PC-9 (cell line): ENCODE data around the gene LMX1A. TPM values are rescaled to one million over a fixed set of nuclear protein-coding genes. Genes with fewer than 3 reads are reported as not detected.

Experiments
- BruUV-seq: library from RNA; stranded (reverse); fragments of 400-500 nt; replicated peaks from 2 replicates; lab custom pipeline; 2021; lab: Mats Ljungman, UMichigan
- CTCF ChIA-PET: fragments of 300-600 bp; sonication (Branson Sonifier 250); formaldehyde crosslinking; loops from one replicate; lab custom pipeline; 2022; ENCODE audit warnings: antibody characterized with exemption; lab: Charles Lee
- POLR2A ChIA-PET: fragments of 300-600 bp; sonication (Branson Sonifier 250); formaldehyde crosslinking; loops from one replicate; lab custom pipeline; 2022; ENCODE audit warnings: antibody characterized with exemption; ENCODE audit not compliant: unreplicated experiment; lab: Charles Lee
- DNase-seq, 2 experiments: peaks; one replicate each; pipeline versions ENCODE4 v3.0.0 to v3.0.0-alpha.2; 2015 to 2022; ENCODE audit warnings: mixed read lengths in 1 of 2
- H2AFZ ChIP-seq: fragments of 200-600 bp; sonication (generic); 2 replicates; pipeline ENCODE4 v1.8.1; 2017; ENCODE audit warnings: antibody characterized with exemption
- H3F3A ChIP-seq: fragments of 200-600 bp; sonication (generic); 2 replicates; pipeline ENCODE4 v1.8.1; 2017; ENCODE audit warnings: antibody characterized with exemption, mild to moderate bottlenecking, low read depth; ENCODE audit not compliant: insufficient read depth
- H3K27ac ChIP-seq: fragments of 200-600 bp; sonication (generic); 2 replicates; pipeline ENCODE4 v1.6.1; 2016; ENCODE audit warnings: mixed run types
- H3K27me3 ChIP-seq: fragments of 200-600 bp; sonication (generic); 2 replicates; pipeline ENCODE4 v1.6.1; 2016; ENCODE audit warnings: low read depth, mixed run types; ENCODE audit not compliant: insufficient read depth
- H3K36me3 ChIP-seq: fragments of 200-600 bp; sonication (generic); 2 replicates; pipeline ENCODE4 v1.6.1; 2016; ENCODE audit warnings: low read depth, mixed run types
- H3K4me1 ChIP-seq: fragments of 200-600 bp; sonication (generic); replicated peaks from 2 replicates; pipeline ENCODE4 v1.6.1; 2016; ENCODE audit warnings: mixed run types; ENCODE audit not compliant: insufficient read depth
- H3K4me2 ChIP-seq: fragments of 200-600 bp; sonication (generic); 2 replicates; pipeline ENCODE4 v1.6.1; 2017; ENCODE audit warnings: mixed run types
- H3K4me3 ChIP-seq: fragments of 200-600 bp; sonication (generic); 2 replicates; pipeline ENCODE4 v1.6.1; 2016; ENCODE audit warnings: mixed run types
- H3K79me2 ChIP-seq: fragments of 200-600 bp; sonication (generic); 2 replicates; pipeline ENCODE4 v1.6.1; 2017; ENCODE audit warnings: low read depth, mixed run types
- H3K9me2 ChIP-seq: fragments of 200-600 bp; sonication (generic); 2 replicates; pipeline ENCODE4 v1.8.1; 2017; ENCODE audit warnings: mild to moderate bottlenecking; ENCODE audit not compliant: insufficient read depth
- H3K9me3 ChIP-seq: fragments of 200-600 bp; sonication (generic); 2 replicates; pipeline ENCODE4 v1.8.1; 2016; ENCODE audit warnings: low read depth; ENCODE audit not compliant: insufficient read depth
- H4K20me1 ChIP-seq: fragments of 200-600 bp; sonication (generic); 2 replicates; pipeline ENCODE4 v1.8.1; 2017; ENCODE audit not compliant: insufficient read depth
- EZH2 ChIP-seq: fragments of 200-600 bp; sonication (generic); IDR thresholded peaks from 2 replicates; pipeline ENCODE4 v1.8.0; 2017; ENCODE audit warnings: antibody characterized with exemption, low read depth
- intact Hi-C: fragments of 100-400 bp; cut with micrococcal nuclease; formaldehyde crosslinking; loops from one replicate; pipeline ENCODE4 v1.10.0; 2022; ENCODE audit not compliant: unreplicated experiment
- total RNA-seq: library from RNA; stranded (reverse); gene quantifications from 2 replicates; pipeline ENCODE4 v1.2.3, GENCODE V29; 2021
- TF ChIP-seq, protein P1 (sequence below): fragments of 200-600 bp; sonication (generic); conservative IDR thresholded peaks from 2 replicates; pipeline ENCODE4 v1.6.1; 2017; ENCODE audit warnings: mixed run types, antibody characterized with exemption, mild to moderate bottlenecking, moderate library complexity

Gene LMX1A
- total RNA-seq, 1 experiment from 2014 or later: not detected

DNA sequence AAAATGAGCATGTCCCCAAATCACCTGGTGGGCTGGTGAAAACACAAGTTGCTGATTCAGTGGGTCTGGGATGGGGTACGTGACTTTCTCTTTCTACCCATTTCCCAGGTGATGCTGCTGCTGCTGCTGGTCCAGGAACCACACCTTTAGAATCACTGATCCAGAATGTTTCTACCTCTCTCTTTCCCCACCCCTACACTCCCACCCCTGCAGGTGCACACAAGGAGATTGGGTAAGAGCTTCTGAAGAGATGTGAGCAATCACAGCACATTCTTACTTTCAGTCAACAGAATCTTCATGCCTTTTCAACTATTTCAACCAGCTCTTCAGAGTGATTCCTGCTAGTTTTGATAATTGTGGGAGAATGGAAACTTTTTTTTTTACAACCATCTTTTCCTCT lies 130.9 kb downstream of the LMX1A start:
- no peaks in the 10 kb centered on the region for H3K27me3 ChIP-seq
- no TSS peak for BruUV-seq
- no peaks in the 10 kb centered on the region for H3K36me3 ChIP-seq
- intact Hi-C loops: no loop called here
- no peak overlapping the region for H3K4me2 ChIP-seq
- no peak for DNase-seq
- H3K9me2 ChIP-seq: no peaks in the 10 kb centered on the region
- H3K4me1 ChIP-seq: peaks cover 10% of the 10 kb centered on the region; the same call in 1 of the 2 replicates
- H2AFZ ChIP-seq: no peak overlapping the region
- POLR2A ChIA-PET: no interaction called here
- H3K9me3 ChIP-seq: no peaks in the 10 kb centered on the region
- H3K4me3 ChIP-seq: no peak overlapping the region
- TF ChIP-seq, protein P1, sequence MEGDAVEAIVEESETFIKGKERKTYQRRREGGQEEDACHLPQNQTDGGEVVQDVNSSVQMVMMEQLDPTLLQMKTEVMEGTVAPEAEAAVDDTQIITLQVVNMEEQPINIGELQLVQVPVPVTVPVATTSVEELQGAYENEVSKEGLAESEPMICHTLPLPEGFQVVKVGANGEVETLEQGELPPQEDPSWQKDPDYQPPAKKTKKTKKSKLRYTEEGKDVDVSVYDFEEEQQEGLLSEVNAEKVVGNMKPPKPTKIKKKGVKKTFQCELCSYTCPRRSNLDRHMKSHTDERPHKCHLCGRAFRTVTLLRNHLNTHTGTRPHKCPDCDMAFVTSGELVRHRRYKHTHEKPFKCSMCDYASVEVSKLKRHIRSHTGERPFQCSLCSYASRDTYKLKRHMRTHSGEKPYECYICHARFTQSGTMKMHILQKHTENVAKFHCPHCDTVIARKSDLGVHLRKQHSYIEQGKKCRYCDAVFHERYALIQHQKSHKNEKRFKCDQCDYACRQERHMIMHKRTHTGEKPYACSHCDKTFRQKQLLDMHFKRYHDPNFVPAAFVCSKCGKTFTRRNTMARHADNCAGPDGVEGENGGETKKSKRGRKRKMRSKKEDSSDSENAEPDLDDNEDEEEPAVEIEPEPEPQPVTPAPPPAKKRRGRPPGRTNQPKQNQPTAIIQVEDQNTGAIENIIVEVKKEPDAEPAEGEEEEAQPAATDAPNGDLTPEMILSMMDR: no peak
- no peak for TF ChIP-seq EZH2
- H3F3A ChIP-seq: no peaks in the 10 kb centered on the region
- no peaks in the 10 kb centered on the region for H4K20me1 ChIP-seq
- CTCF ChIA-PET: no interaction called here
- H3K79me2 ChIP-seq: no peaks in the 10 kb centered on the region
- no peak overlapping the region for H3K27ac ChIP-seq

DNA sequence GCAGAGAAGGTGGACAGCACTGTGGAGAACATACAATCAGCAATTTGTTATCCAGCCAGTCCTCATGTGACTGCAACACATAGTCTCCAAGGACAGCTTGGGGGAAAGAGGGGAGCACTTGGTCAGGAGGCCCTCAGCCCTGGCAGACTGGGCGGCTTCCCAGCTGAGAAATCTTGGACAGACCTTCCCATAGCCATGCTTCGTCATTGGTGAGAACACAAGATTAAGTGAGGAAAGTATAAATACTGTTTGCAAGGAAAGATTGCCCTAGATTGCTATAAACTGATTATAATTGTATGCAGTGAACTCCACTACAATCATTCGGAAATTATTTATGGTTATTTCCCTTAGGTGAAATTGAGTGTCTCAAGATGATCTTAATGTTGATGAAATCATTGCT lies 131.5 kb downstream of the LMX1A start:
- no peaks in the 10 kb centered on the region for H4K20me1 ChIP-seq
- H3K9me2 ChIP-seq: no peaks in the 10 kb centered on the region
- H3K36me3 ChIP-seq: no peaks in the 10 kb centered on the region
- no peaks in the 10 kb centered on the region for H3K79me2 ChIP-seq
- H2AFZ ChIP-seq: no peak overlapping the region
- DNase-seq: no peak
- no peak overlapping the region for H3K27ac ChIP-seq
- H3K4me2 ChIP-seq: no peak overlapping the region
- ChIA-PET POLR2A (no interaction called here), CTCF (no interaction called here)
- H3F3A ChIP-seq: no peaks in the 10 kb centered on the region
- TF ChIP-seq, protein P1: no peak
- TF ChIP-seq EZH2: no peak
- intact Hi-C loops: no loop called here
- no peaks in the 10 kb centered on the region for H3K27me3 ChIP-seq
- peaks cover 10% of the 10 kb centered on the region; the same call in 1 of the 2 replicates for H3K4me1 ChIP-seq
- no peaks in the 10 kb centered on the region for H3K9me3 ChIP-seq
- H3K4me3 ChIP-seq: no peak overlapping the region
- BruUV-seq: no TSS peak

GRCh38 chr1:165224504-165224903 lies 132.0 kb downstream of the LMX1A start:
- Histone ChIP-seq H4K20me1 (no peaks in the 10 kb centered on the region), H3K4me1 (peaks cover 8% of the 10 kb centered on the region; the same call in 1 of the 2 replicates), H3K27me3 (no peaks in the 10 kb centered on the region), H3F3A (no peaks in the 10 kb centered on the region), H3K9me2 (no peaks in the 10 kb centered on the region), H3K36me3 (no peaks in the 10 kb centered on the region), H2AFZ (no peak overlapping the region), H3K9me3 (no peaks in the 10 kb centered on the region), H3K4me2 (no peak overlapping the region), H3K27ac (no peak overlapping the region), H3K79me2 (no peaks in the 10 kb centered on the region), H3K4me3 (no peak overlapping the region)
- ChIA-PET CTCF (no interaction called here), POLR2A (no interaction called here)
- DNase-seq: no peak
- BruUV-seq: no TSS peak
- intact Hi-C loops: no loop called here
- TF ChIP-seq, protein P1: no peak
- no peak for TF ChIP-seq EZH2
